ENCODE measurements around the gene KIF18A. TPM values are rescaled to one million over a fixed set of nuclear protein-coding genes. Genes with fewer than 3 reads are reported as not detected.

The KIF18A gene
- total RNA-seq, 2 donors from 2014 or later, result 17.7 to 24.4 TPM

- Histone ChIP-seq H3K4me1 (ENCODE audit: control insufficient read depth, insufficient read depth, low read length) (no peaks in the 10 kb centered on the region), H3K27ac (ENCODE audit: low read depth, low read length) (no peak overlapping the region), H3K9me3 (ENCODE audit: control insufficient read depth, low read length) (no peaks in the 10 kb centered on the region), H3K9ac (ENCODE audit: extremely low read depth, low read length, poor library complexity, severe bottlenecking) (no peak overlapping the region), H3K36me3 (ENCODE audit: control insufficient read depth, insufficient read depth, low read length) (no peaks in the 10 kb centered on the region), H3K27me3 (ENCODE audit: control insufficient read depth, insufficient read depth, low read length, poor library complexity, severe bottlenecking) (no peaks in the 10 kb centered on the region), H3K4me3 (ENCODE audit: low read length) (no peak overlapping the region)
- no peaks in the 10 kb centered on the region for H3K27me3 Mint-ChIP-seq (ENCODE audit: insufficient read depth)
- no peak overlapping the region for H3K4me3 Mint-ChIP-seq
- peaks cover under 1% of the 10 kb centered on the region for H3K9me3 Mint-ChIP-seq
- WGBS, 2 experiments (ENCODE audit: insufficient coverage in 1 of 2, insufficient read length in 1 of 2), result 95% methylated on average over 2 of the region's 2 CpGs; no CpG with 5 or more reads in 1 of the 2 experiments
- H3K36me3 Mint-ChIP-seq (ENCODE audit: low read depth), result peaks cover 5% of the 10 kb centered on the region
- no peak for DNase-seq
- no peak for TF ChIP-seq CTCF (conservative IDR thresholded peaks at IDR 0.05)
- H3K4me1 Mint-ChIP-seq, result peaks cover 10% of the 10 kb centered on the region
- H3K27ac Mint-ChIP-seq, result no peak overlapping the region
Measured at GRCh38 chr11:28146123-28146751, 38.3 kb upstream of the KIF18A start.

- 83 to 87% methylated on average over 2 of the region's 2 CpGs for WGBS, 2 experiments (ENCODE audit: insufficient coverage in 1 of 2, insufficient read length in 1 of 2)
- no peaks in the 10 kb centered on the region for H3K27me3 Mint-ChIP-seq (ENCODE audit: insufficient read depth)
- Histone ChIP-seq H3K36me3 (ENCODE audit: control insufficient read depth, insufficient read depth, low read length) (no peaks in the 10 kb centered on the region), H3K4me1 (ENCODE audit: control insufficient read depth, insufficient read depth, low read length) (no peaks in the 10 kb centered on the region), H3K27me3 (ENCODE audit: control insufficient read depth, insufficient read depth, low read length, poor library complexity, severe bottlenecking) (no peaks in the 10 kb centered on the region), H3K9ac (ENCODE audit: extremely low read depth, low read length, poor library complexity, severe bottlenecking) (no peak overlapping the region), H3K4me3 (ENCODE audit: low read length) (no peak overlapping the region), H3K27ac (ENCODE audit: low read depth, low read length) (no peak overlapping the region), H3K9me3 (ENCODE audit: control insufficient read depth, low read length) (peaks cover 14% of the 10 kb centered on the region)
- DNase-seq, result no peak
- H3K9me3 Mint-ChIP-seq, result peaks cover 15% of the 10 kb centered on the region
- H3K27ac Mint-ChIP-seq, result no peak overlapping the region
- no peak for TF ChIP-seq CTCF (conservative IDR thresholded peaks at IDR 0.05)
- no peak overlapping the region for H3K4me3 Mint-ChIP-seq
- H3K36me3 Mint-ChIP-seq (ENCODE audit: low read depth), result peaks cover 17% of the 10 kb centered on the region
- H3K4me1 Mint-ChIP-seq, result peaks cover under 1% of the 10 kb centered on the region
Measured at GRCh38 chr11:28144808-28145207, 36.9 kb upstream of the KIF18A start.

GRCh38 chr11:28142724-28143123 is 34.8 kb upstream of the KIF18A start:
- no peak overlapping the region for H3K27ac ChIP-seq (ENCODE audit: low read depth, low read length)
- H3K4me1 ChIP-seq (ENCODE audit: control insufficient read depth, insufficient read depth, low read length), result no peaks in the 10 kb centered on the region
- Mint-ChIP-seq H3K27ac (no peak overlapping the region), H3K9me3 (peaks cover 36% of the 10 kb centered on the region), H3K4me1 (no peaks in the 10 kb centered on the region), H3K36me3 (ENCODE audit: low read depth) (peaks cover 38% of the 10 kb centered on the region), H3K27me3 (ENCODE audit: insufficient read depth) (no peaks in the 10 kb centered on the region), H3K4me3 (no peak overlapping the region)
- DNase-seq, result no peak
- H3K36me3 ChIP-seq (ENCODE audit: control insufficient read depth, insufficient read depth, low read length), result peaks cover 10% of the 10 kb centered on the region
- H3K27me3 ChIP-seq (ENCODE audit: control insufficient read depth, insufficient read depth, low read length, poor library complexity, severe bottlenecking), result no peaks in the 10 kb centered on the region
- H3K4me3 ChIP-seq (ENCODE audit: low read length), result no peak overlapping the region
- no peak for TF ChIP-seq CTCF (conservative IDR thresholded peaks at IDR 0.05)
- 71% methylated on average over 1 of the region's 1 CpG; no CpG with 5 or more reads in 1 of the 2 experiments for WGBS, 2 experiments (ENCODE audit: insufficient coverage in 1 of 2, insufficient read length in 1 of 2)
- peaks cover 35% of the 10 kb centered on the region for H3K9me3 ChIP-seq (ENCODE audit: control insufficient read depth, low read length)
- no peak overlapping the region for H3K9ac ChIP-seq (ENCODE audit: extremely low read depth, low read length, poor library complexity, severe bottlenecking)
